GM12878 (cell line): ENCODE results near the gene IL1RAPL1.

Experiments
- BACH1 ChIP-seq: fragments of 450-650 bp; IDR thresholded peaks from 2 replicates; pipeline ENCODE4 v1.6.1; 2017; ENCODE audit warnings: mild to moderate bottlenecking, borderline replicate concordance
- EZH2 ChIP-seq: IDR thresholded peaks from 2 replicates; pipeline ENCODE4 v1.6.1; 2012; ENCODE audit warnings: low read depth, mild to moderate bottlenecking, control low read depth, inconsistent platforms, low read length, borderline replicate concordance; ENCODE audit not compliant: control insufficient read depth
- FOS ChIP-seq: IDR thresholded peaks from 3 replicates; pipeline ENCODE4 v1.6.1; 2011; ENCODE audit warnings: borderline replicate concordance; ENCODE audit not compliant: insufficient read length; ENCODE audit errors: extremely low read depth
- NRF1 ChIP-seq: conservative IDR thresholded peaks from 2 replicates; pipeline ENCODE4 v1.6.1; 2011; ENCODE audit warnings: mild to moderate bottlenecking, low read depth, low read length, improper control_type of control experiment
- POLR2A ChIP-seq: IDR thresholded peaks from 2 replicates; pipeline ENCODE4 v1.6.1; 2011; ENCODE audit warnings: low read depth, mild to moderate bottlenecking, low read length
- STAT3 ChIP-seq: IDR thresholded peaks from 2 replicates; pipeline ENCODE4 v1.6.1; 2011; ENCODE audit warnings: low read depth, low read length, improper control_type of control experiment
- ZNF687 ChIP-seq: fragments of 450-650 bp; IDR thresholded peaks from 2 replicates; pipeline ENCODE4 v1.6.1; 2017; ENCODE audit warnings: mild to moderate bottlenecking, moderate library complexity

GRCh38 chrX:29746326-29746725 is 1159.1 kb downstream of the IL1RAPL1 start:
- TF ChIP-seq POLR2A (no peak), FOS (no peak), NRF1 (no peak), BACH1 (no peak), EZH2 (no peak), ZNF687 (no peak), STAT3 (no peak)
